HEK293 (cell line): ENCODE measurements around the gene CCBE1.

Experiments used
- CTCF ChIA-PET: fragments of 350-600 bp; formaldehyde crosslinking; extraction: SDS; loops from one replicate; lab custom pipeline; 2021; ENCODE audit warnings: antibody characterized with exemption; lab: Yijun Ruan, JAX
- POLR2A ChIA-PET: fragments of 300-600 bp; formaldehyde crosslinking; extraction: SDS; loops from one replicate; lab custom pipeline; 2020; ENCODE audit warnings: antibody characterized with exemption, inconsistent platforms; lab: Yijun Ruan, JAX
- H3K27ac ChIP-seq: fragments of 200-500 bp; sonication (Bioruptor generic); 2 replicates; pipeline ENCODE4 v1.5.1; 2014; ENCODE audit warnings: low read depth, low read length, control low read depth, inconsistent platforms; ENCODE audit errors: extremely low read depth
- H3K36me3 ChIP-seq, 2 experiments: fragments of 200-500 bp in 1 of 2; sonication (Bioruptor generic) in 1 of 2; 1 replicate in 1 of 2; 2 replicates in 1 of 2; pipeline ENCODE4 v1.5.1; 2014 to 2017; ENCODE audit warnings: inconsistent platforms in 2 of 2, low read length in 2 of 2; ENCODE audit not compliant: control insufficient read depth in 2 of 2, insufficient read depth in 1 of 2
- H3K4me1 ChIP-seq: fragments of 200-500 bp; sonication (Bioruptor generic); 2 replicates; pipeline ENCODE4 v1.5.1; 2014; ENCODE audit warnings: mild to moderate bottlenecking, low read length, inconsistent platforms; ENCODE audit not compliant: control insufficient read depth, insufficient read depth
- H3K4me3 ChIP-seq: 2 replicates; pipeline ENCODE4 v1.5.1; 2011; ENCODE audit warnings: low read depth, mild to moderate bottlenecking, control low read depth, low read length, moderate library complexity
- H3K9me3 ChIP-seq: fragments of 200-500 bp; sonication (Bioruptor generic); 2 replicates; pipeline ENCODE4 v1.5.1; 2014; ENCODE audit warnings: low read depth, low read length, inconsistent platforms; ENCODE audit not compliant: control insufficient read depth, insufficient read depth
- FEZF1 ChIP-seq: fragments of 450-650 bp; formaldehyde crosslinking; IDR thresholded peaks from 2 replicates; pipeline ENCODE4 v1.5.1; 2016; ENCODE audit warnings: missing biosample characterization, missing genetic modification characterization
- GLIS1 ChIP-seq: fragments of 450-650 bp; formaldehyde crosslinking; IDR thresholded peaks from 2 replicates; pipeline ENCODE4 v1.5.1; 2016; ENCODE audit warnings: missing biosample characterization, missing genetic modification characterization
- GLIS2 ChIP-seq: fragments of 450-650 bp; formaldehyde crosslinking; IDR thresholded peaks from 2 replicates; pipeline ENCODE4 v1.5.1; 2016; ENCODE audit warnings: missing biosample characterization, missing genetic modification characterization
- KLF10 ChIP-seq: fragments of 450-650 bp; IDR thresholded peaks from 2 replicates; pipeline ENCODE4 v1.5.1; 2018; ENCODE audit warnings: missing biosample characterization, mild to moderate bottlenecking, missing genetic modification characterization
- REST ChIP-seq: fragments of 450-650 bp; formaldehyde crosslinking; IDR thresholded peaks from 2 replicates; pipeline ENCODE4 v1.5.1; 2016; ENCODE audit warnings: missing biosample characterization, missing genetic modification characterization
- SCRT2 ChIP-seq: fragments of 450-650 bp; formaldehyde crosslinking; IDR thresholded peaks from 2 replicates; pipeline ENCODE4 v1.5.1; 2016; ENCODE audit warnings: missing biosample characterization, missing genetic modification characterization
- ZBTB44 ChIP-seq: fragments of 450-650 bp; IDR thresholded peaks from 2 replicates; pipeline ENCODE4 v1.5.1; 2018; ENCODE audit warnings: missing biosample characterization, mild to moderate bottlenecking, missing genetic modification characterization
- ZFP41 ChIP-seq: fragments of 450-650 bp; formaldehyde crosslinking; IDR thresholded peaks from 2 replicates; pipeline ENCODE4 v1.5.1; 2016; ENCODE audit warnings: missing biosample characterization, missing genetic modification characterization, borderline replicate concordance
- ZFP69B ChIP-seq: fragments of 450-650 bp; formaldehyde crosslinking; IDR thresholded peaks from 2 replicates; pipeline ENCODE4 v1.5.1; 2016; ENCODE audit warnings: missing biosample characterization, missing genetic modification characterization
- ZIC2 ChIP-seq: fragments of 450-650 bp; formaldehyde crosslinking; IDR thresholded peaks from 2 replicates; pipeline ENCODE4 v1.5.1; 2016; ENCODE audit warnings: missing biosample characterization, missing genetic modification characterization
- ZNF174 ChIP-seq: fragments of 450-650 bp; formaldehyde crosslinking; IDR thresholded peaks from 2 replicates; pipeline ENCODE4 v1.5.0; 2017; ENCODE audit warnings: missing biosample characterization, mild to moderate bottlenecking, missing genetic modification characterization
- ZNF223 ChIP-seq: fragments of 450-650 bp; formaldehyde crosslinking; IDR thresholded peaks from 2 replicates; pipeline ENCODE4 v1.5.1; 2016; ENCODE audit warnings: missing biosample characterization, missing genetic modification characterization
- ZNF248 ChIP-seq: fragments of 450-650 bp; formaldehyde crosslinking; IDR thresholded peaks from 2 replicates; pipeline ENCODE4 v1.5.1; 2017; ENCODE audit warnings: missing biosample characterization, missing genetic modification characterization
- ZNF416 ChIP-seq: fragments of 450-650 bp; formaldehyde crosslinking; IDR thresholded peaks from 2 replicates; pipeline ENCODE4 v1.5.1; 2016; ENCODE audit warnings: missing biosample characterization, missing genetic modification characterization
- ZNF501 ChIP-seq: fragments of 450-650 bp; formaldehyde crosslinking; IDR thresholded peaks from 2 replicates; pipeline ENCODE4 v1.5.1; 2016; ENCODE audit warnings: missing biosample characterization, missing genetic modification characterization
- ZNF549 ChIP-seq: fragments of 450-650 bp; IDR thresholded peaks from 2 replicates; pipeline ENCODE4 v1.5.1; 2018; ENCODE audit warnings: missing biosample characterization, missing genetic modification characterization, mild to moderate bottlenecking, inconsistent platforms, moderate library complexity
- ZNF596 ChIP-seq: fragments of 450-650 bp; IDR thresholded peaks from 2 replicates; pipeline ENCODE4 v1.5.0; 2018; ENCODE audit warnings: missing biosample characterization, mild to moderate bottlenecking, missing genetic modification characterization, moderate library complexity
- ZNF610 ChIP-seq: fragments of 450-650 bp; formaldehyde crosslinking; IDR thresholded peaks from 2 replicates; pipeline ENCODE4 v1.5.1; 2016; ENCODE audit warnings: missing biosample characterization, missing genetic modification characterization, borderline replicate concordance
- ZNF629 ChIP-seq: fragments of 450-650 bp; formaldehyde crosslinking; IDR thresholded peaks from 2 replicates; pipeline ENCODE4 v1.5.1; 2017; ENCODE audit warnings: missing biosample characterization, missing genetic modification characterization
- ZSCAN5A ChIP-seq: fragments of 450-650 bp; formaldehyde crosslinking; IDR thresholded peaks from 2 replicates; pipeline ENCODE4 v1.5.1; 2016; ENCODE audit warnings: missing biosample characterization, missing genetic modification characterization

The CCBE1 gene

GRCh38 chr18:59451963-59452362 is 245.3 kb downstream of the CCBE1 start:
- Histone ChIP-seq H3K4me1 (peaks cover 23% of the 10 kb centered on the region), H3K4me3 (no peak overlapping the region), H3K9me3 (no peaks in the 10 kb centered on the region), H3K27ac (no peak overlapping the region), H3K36me3 (no peaks in the 10 kb centered on the region)
- ChIA-PET POLR2A (no interaction called here), CTCF (interaction anchor here (1.3 kb wide), 1 partner anchor 50 kb away, joined by 4 read pairs; no protein-coding TSS in a partner anchor)
- no peak for TF ChIP-seq ZSCAN5A (tag by site-specific recombination)
- peak; percentile 35; the same call in 1 of the 2 replicates for TF ChIP-seq FEZF1 (tag by site-specific recombination)

- no peaks in the 10 kb centered on the region for H3K9me3 ChIP-seq
- TF ChIP-seq GLIS1 (tag by site-specific recombination) = peak; percentile 31; the same call in 1 of the 2 replicates
- TF ChIP-seq ZNF501 (tag by site-specific recombination) = no peak
- peak; percentile 66 for TF ChIP-seq ZIC2 (tag by site-specific recombination)
- TF ChIP-seq, all 188 proteins: peak for 2
- Histone ChIP-seq H3K4me3 (no peak overlapping the region), H3K36me3 (no peaks in the 10 kb centered on the region), H3K27ac (no peak overlapping the region), H3K4me1 (peaks cover 23% of the 10 kb centered on the region)
- ChIA-PET CTCF (no interaction called here), POLR2A (no interaction called here)
Observed at GRCh38 chr18:59451073-59451472, 246.2 kb downstream of the CCBE1 start.

- H3K4me1 ChIP-seq = peaks cover 6% of the 10 kb centered on the region
- no peak overlapping the region for H3K27ac ChIP-seq
- H3K36me3 ChIP-seq = no peaks in the 10 kb centered on the region
- H3K9me3 ChIP-seq = no peaks in the 10 kb centered on the region
- CTCF ChIA-PET = interaction anchor here (0.6 to 1.1 kb wide), 2 partner anchors 183 to 1828 kb away, joined by 3 read pairs; no protein-coding TSS in a partner anchor
- POLR2A ChIA-PET = no interaction called here
- TF ChIP-seq ZNF223 (no peak), GLIS2 (tag by site-specific recombination) (no peak), ZNF610 (tag by site-specific recombination) (no peak), ZBTB44 (tag by site-specific recombination) (no peak), KLF10 (tag by site-specific recombination) (no peak), ZNF629 (tag by site-specific recombination) (no peak), SCRT2 (tag by site-specific recombination) (no peak)
- H3K4me3 ChIP-seq = no peak overlapping the region
Observed at GRCh38 chr18:59448546-59448945, 248.7 kb downstream of the CCBE1 start.

GRCh38 chr18:59446012-59446411 is 251.2 kb downstream of the CCBE1 start:
- POLR2A ChIA-PET = no interaction called here

More at GRCh38 chr18:59446012-59446411, 251.2 kb downstream of the CCBE1 start:
- CTCF ChIA-PET = interaction anchor here (0.8 to 2.4 kb wide), 2 partner anchors 12 to 43 kb away, joined by 3 to 9 read pairs; no protein-coding TSS in a partner anchor
- Histone ChIP-seq H3K36me3 (no peaks in the 10 kb centered on the region), H3K4me3 (no peak overlapping the region), H3K27ac (no peak overlapping the region), H3K4me1 (no peaks in the 10 kb centered on the region)
- no peak for TF ChIP-seq ZFP41 (tag by site-specific recombination)
- TF ChIP-seq ZFP69B (tag by site-specific recombination) = no peak
- no peak for TF ChIP-seq ZNF248 (tag by site-specific recombination)
- TF ChIP-seq ZNF596 (tag by site-specific recombination) = no peak
- TF ChIP-seq ZNF549 (tag by site-specific recombination) = no peak
- peak; percentile 88 for TF ChIP-seq REST
- TF ChIP-seq ZNF416 = no peak
- no peak for TF ChIP-seq ZNF174
- TF ChIP-seq, all 188 proteins: peak for 1
- no peaks in the 10 kb centered on the region for H3K9me3 ChIP-seq
